Fibroblast of the aortic adventitia (primary cell): Measurements from ENCODE around the gene MSMB. TPM values are rescaled to one million over a fixed set of nuclear protein-coding genes. Genes with fewer than 3 reads are reported as not detected.
A peak's percentile ranks its signal among the peaks of the same experiment; 100 is the strongest.

Experiments used
- DNase-seq: peaks from one replicate; pipeline ENCODE4 v3.0.0-alpha.2; 2010; ENCODE audit warnings: low read depth
- H3K4me3 ChIP-seq: 2 replicates; pipeline ENCODE4 v1.5.1; 2011; ENCODE audit warnings: low read depth, mild to moderate bottlenecking, control low read depth, low read length, moderate library complexity
- CTCF ChIP-seq: IDR thresholded peaks from 2 replicates; pipeline ENCODE4 v1.5.1; 2011; ENCODE audit warnings: mild to moderate bottlenecking, low read length, control low read depth, inconsistent platforms; ENCODE audit not compliant: insufficient read depth
- total RNA-seq: library from RNA; depleted of rRNA; stranded (reverse); fragments of >200 nt; gene quantifications from 2 replicates; pipeline ENCODE4 v1.2.3, GENCODE V29; 2012; ENCODE audit warnings: low replicate concordance

MSMB gene
- total RNA-seq, 1 donor: not detected

DNA sequence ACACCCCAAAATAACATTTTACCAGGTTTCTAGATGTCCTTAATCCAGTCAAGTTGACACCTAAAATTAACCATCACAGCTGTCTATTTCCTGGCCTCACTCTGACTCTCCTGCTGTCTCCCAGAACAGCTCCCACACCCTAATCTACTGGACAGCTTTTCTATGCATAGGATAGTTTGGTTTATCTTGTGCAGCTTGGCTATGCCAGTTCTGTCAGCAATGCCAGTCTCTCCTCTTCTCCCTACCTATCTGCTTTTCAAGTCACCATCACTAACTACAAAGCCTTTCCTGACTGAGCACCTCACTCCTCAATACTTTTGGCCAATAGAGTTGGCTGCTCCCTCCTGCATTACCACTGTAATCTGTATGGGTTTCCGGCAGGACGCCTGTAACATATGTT, 20.7 kb downstream of the MSMB start:
- no peak for DNase-seq
- no peak for TF ChIP-seq CTCF

DNA sequence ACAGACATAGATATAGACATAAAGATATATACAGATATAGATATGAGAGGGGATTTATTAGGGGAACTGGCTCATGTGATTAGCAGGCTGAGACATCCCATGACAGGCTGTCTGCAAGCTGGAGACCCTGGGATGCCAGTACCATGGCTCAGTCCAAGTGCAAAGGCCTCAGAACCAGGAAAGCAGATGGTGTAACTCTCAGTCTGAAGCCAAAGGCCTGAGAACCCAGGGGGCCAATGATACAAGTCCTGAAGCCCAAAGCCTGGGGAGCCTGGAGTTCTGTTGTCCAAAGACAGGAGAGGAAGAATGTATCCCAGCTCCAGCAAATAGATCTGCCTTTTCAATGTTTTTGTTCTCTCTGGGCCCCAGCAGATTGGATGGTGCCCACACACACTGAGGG, 21.1 kb downstream of the MSMB start:
- no peak for TF ChIP-seq CTCF
- peak; percentile 35 for DNase-seq
- H3K4me3 ChIP-seq: no peak overlapping the region

More for the DNA sequence above, 20.7 kb downstream of the MSMB start:
- no peak overlapping the region for H3K4me3 ChIP-seq

- H3K4me3 ChIP-seq: peak overlapping the region; percentile 86
- peak; percentile 43 for TF ChIP-seq CTCF
- peak; percentile 91 for DNase-seq
These were observed 22.9 kb downstream of the MSMB start for GRCh38 chr10:46022978-46023702.

DNA sequence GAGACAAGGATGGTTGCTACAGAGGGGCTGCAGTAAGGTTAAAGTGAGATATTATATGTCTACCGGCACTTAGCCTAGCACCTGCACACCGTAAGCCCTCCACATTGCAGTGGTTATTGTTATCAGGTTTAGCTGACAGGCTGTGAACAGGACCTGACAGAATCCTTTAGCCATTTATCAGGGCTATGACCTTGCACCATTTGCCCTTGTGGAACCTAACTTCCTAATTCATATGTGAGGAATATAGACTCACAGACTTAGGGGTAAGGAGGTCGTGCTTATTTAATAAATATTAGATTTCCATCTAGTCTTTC, 25.8 kb downstream of the MSMB start:
- TF ChIP-seq CTCF: no peak
- DNase-seq: no peak
- H3K4me3 ChIP-seq: no peak overlapping the region

DNA sequence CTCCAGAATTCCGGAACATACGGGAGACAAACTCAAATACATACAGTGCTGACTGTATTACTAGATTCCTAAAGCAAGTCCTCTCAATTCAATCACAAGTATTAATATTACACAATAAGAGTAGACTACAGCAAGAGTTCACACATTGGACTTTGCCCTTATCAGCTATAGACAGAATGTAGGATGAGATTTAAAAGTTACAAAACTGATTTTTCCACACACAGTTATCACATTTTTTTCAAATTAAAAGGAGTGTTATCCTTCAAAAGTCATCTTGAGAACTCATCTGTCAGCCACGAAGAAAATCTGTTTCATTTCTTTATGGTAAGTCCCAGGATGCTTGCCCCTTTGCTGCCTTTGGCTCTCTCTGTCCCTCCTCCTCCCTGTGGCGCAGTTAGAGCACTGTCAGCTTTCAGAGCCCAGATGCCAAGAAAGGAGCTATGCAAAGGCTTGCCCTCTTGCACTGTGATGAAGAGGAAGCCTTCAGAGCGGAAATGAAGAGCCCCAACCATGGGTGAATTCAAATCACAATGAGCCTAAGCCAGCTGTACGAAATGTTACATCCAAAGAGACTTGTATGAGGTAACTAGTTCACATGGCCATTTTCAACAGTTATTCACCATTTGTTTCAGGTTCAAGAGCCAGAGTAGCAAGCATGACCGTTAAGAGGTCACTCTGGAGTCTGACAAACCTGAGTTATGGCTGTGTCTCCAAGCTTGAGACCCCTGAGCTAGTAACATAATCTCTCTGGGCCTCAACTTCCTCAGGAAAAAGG, 26.3 kb downstream of the MSMB start:
- no peak overlapping the region for H3K4me3 ChIP-seq
- no peak for DNase-seq

DNA sequence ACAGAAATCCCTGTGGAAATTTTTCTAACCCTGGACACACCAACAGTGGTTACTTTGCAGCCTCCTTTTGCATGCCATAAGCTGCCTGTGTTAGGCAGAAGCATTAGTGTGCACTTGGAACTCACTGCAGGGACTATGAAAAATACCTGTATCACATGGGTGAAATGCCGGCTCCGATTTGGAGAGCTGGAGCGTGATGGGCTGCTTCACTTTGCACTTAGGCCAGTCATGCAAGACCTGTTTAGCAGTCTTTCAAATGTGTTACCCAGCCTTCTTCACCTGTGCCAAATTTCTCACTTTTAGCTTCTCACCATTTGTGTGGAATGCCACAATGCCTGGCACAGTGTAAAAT, 26.9 kb downstream of the MSMB start:
- no peak for TF ChIP-seq CTCF
- no peak overlapping the region for H3K4me3 ChIP-seq
- no peak for DNase-seq

More for the DNA sequence above, 26.3 kb downstream of the MSMB start:
- TF ChIP-seq CTCF: no peak
